GM18870 (cell line): ENCODE measurements around the gene ITPR3.
"Not testable (repeated sequence)": the region's sequence is repeated elsewhere in the genome, so short reads cannot be mapped to it uniquely, and the experiment has no call there.

Source experiments
- ATAC-seq: cut with Tn5 transposase; IDR thresholded peaks from one replicate; pipeline ENCODE4 v1.9.1; 2021; ENCODE audit warnings: moderate library complexity; ENCODE audit not compliant: unreplicated experiment

The ITPR3 gene

GRCh38 chr6:33610779-33611732 lies 10.1 kb upstream of the ITPR3 start:
- ATAC-seq = no peak

DNA sequence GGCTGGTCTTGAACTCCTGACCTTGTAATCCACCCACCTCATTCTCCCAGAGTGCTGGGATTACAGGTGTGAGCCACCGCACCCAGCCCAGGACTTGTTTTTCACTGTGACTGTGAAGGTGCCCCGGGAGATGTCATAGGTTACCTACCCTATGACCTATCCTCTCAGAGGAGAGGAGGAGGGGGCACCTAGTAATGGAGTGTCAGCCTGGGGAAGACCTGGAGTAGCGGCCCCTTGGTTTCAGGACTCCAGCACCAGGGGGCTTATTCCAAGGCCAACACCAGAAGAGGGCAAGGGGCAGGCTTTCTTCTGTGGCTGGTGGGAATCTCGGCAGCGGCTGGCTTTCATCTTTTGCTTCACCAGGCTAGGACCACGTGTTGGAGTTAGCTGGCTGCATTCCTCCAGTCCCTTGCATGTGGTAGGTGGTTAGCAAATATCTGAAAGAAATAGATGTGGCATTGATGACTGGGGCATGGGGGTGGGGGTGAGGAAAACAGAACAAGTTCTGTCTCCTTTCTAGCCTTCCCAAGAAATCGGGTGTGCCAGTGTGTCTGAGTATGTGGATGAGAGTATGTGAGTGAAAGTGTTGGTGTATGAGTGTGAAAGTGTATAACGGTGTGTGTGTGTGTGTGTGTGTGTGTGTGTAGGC lies 7.9 kb upstream of the ITPR3 start:
- ATAC-seq = no peak

DNA sequence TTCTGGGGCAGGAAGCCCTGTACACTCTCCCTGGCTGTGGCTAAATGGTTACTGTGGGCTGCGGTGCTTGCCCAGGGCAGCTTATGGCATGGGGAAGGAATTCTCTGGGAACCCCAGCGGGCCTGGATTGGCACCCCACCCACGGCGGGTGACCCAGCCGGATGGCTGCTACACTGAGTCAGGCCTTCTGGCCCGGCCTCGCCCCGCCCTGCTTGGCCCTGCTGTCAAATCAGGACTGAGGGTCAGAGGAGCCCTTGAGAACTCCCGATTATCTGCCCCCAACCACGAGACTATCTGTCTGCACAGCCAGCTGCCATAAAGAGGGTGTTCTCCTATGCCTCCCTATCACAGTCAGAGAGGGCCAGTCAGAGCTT lies 7.3 kb upstream of the ITPR3 start:
- no peak for ATAC-seq

- ATAC-seq = no peak
These were observed 5.0 kb upstream of the ITPR3 start for GRCh38 chr6:33616113-33616512.

- ATAC-seq = no peak
These were observed 4.2 kb upstream of the ITPR3 start for GRCh38 chr6:33616913-33617312.

DNA sequence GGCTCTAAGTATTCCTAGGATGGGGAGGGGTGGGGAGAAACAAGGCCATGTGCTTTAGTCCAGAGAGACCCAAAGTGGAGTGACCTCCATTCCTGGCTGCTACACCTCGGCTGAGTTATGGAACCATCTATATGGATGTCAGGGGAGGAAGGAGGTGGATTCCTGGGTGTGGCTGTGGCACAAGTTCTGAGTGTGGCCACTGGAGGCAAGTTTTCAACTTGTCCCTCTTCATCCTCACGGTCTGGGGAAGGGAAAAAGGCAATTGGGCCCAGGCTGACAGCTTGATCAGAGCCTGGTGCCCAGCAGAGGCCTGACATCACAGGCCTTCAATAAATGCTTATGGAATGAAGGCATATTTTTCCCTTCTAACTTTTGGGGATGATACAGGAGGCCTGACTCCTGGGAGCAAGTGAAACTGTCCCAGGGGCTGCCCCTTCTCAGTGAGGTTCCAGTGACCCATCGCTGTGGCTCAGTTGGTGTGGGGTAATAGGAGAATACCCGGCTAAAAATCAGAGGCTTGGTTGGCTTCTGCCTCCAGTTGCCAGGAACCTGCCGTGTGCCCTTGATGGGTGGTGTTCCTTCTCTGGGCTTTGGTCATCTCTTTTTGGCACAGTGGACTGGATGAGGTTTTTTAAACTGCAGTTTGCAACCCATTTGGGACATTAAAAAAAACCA lies 1.8 kb upstream of the ITPR3 start:
- no peak for ATAC-seq

DNA sequence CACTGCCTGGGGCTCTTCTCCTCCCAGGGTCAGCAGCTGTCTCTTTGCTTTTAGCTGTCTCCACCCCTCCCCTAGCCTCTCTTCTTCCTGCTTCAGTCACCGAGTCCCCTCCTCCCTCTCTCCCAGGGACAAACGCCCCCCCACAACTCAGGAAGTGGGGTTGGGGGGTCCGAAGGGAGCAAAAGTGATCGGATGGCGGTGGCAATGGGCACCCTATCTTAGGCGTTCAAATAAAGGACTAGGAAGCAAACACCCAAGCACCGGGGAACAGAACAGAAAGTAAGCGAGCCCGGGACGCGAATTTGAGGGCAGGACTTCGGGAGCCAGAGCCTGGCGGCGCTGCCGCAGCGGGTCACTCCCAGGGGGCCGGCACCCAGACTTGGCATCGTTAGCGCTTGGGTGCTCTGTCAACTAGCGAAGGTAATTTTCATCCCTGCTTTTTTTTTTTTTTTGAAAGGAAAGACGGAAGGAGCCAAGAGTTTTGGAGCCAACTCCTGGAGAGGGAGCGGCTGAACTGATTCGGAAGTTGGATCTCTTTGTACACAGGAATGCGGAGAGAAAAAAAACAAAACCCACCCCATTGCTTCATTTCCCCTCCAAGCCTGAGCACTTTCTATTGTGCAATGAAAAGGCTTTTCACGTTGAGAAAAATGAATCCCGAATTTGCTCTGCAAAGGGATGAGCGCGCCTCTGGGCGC lies 815 bp upstream of the ITPR3 start:
- ATAC-seq = no peak

DNA sequence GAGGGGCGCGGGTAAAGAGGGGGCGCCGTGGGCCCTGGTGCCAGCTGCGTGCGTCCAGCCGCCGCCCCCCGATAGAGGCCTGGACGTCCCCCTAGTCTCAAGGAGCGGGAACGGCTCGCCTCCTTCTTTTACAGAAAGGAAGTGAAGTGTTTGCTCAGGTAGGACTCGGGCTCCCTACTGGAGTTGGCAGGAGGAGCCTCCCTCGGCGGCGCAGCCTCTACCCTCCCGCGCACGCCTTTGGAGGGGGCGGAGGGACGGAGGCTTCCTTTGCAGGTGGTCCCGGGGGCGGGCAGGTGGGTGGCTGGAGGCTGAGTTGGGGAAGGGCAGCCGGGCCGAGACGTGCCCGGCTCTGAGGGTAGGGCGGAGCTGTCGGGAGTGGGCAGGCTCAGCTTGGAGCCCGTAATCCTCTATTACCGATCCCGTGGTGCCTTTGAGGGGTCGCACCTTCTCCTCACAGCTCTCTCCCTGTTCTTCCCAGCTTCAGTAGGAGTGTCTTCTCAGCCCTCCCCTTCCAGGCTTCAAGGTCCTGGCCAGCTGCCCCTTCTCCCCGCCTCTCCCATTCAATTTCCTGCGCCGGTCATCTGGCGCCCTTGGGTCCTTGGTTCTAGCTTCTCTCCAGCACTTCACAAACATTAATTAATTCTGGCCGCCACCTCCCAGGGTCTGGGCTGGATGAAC lies 728 bp downstream of the ITPR3 start:
- no peak for ATAC-seq

GRCh38 chr6:33622456-33623431 lies 1.6 kb downstream of the ITPR3 start:
- ATAC-seq = no peak

DNA sequence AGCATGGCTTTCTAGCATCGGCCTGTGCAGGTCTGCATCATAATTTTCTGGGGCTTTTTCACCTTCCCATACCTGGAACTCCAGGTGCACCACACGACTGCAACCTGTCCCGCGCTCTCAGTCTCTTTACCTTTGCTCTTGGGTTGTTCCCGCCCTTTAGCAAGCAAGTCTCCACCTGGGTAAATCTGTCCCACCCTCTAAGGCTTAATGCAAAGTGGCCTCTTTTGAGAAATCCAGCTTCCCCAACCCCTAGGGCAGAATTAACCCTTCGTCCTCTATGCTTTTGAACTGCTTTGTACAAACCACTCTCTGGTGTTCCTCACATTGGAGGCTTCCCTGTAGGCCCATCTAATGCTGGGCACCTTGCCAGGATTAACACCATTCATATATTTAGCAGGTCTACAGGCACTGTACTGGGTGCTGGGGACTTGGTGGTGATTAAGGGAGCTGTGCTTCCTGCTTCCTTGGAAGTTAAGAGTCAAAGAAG lies 2.8 kb downstream of the ITPR3 start:
- ATAC-seq = no peak

DNA sequence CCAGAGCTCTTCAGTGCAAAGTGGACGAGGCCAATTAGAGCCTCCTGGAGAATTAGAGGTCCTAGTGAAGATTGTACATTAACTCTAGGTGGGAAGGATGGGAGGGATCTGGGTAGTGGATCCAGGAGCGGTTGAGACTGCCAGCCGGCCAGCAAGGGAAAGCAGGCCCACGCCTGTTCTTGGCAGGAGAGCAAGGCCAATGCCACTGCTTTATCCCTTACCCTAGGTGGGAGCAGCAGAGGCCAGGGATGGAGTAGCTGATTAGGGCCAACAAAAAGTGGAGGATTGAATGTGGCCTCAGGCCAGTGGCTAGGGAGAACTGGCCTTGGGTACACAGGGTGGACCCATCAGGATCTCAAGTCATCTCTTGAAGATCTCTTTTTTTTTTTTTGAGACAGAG lies 3.7 kb downstream of the ITPR3 start:
- no peak for ATAC-seq

- ATAC-seq = no peak
These were observed 6.8 kb downstream of the ITPR3 start for GRCh38 chr6:33627876-33628275.

GRCh38 chr6:33628401-33628964 lies 7.4 kb downstream of the ITPR3 start:
- ATAC-seq = no peak

- no peak for ATAC-seq
These were observed 8.9 kb downstream of the ITPR3 start for GRCh38 chr6:33630014-33630413.

DNA sequence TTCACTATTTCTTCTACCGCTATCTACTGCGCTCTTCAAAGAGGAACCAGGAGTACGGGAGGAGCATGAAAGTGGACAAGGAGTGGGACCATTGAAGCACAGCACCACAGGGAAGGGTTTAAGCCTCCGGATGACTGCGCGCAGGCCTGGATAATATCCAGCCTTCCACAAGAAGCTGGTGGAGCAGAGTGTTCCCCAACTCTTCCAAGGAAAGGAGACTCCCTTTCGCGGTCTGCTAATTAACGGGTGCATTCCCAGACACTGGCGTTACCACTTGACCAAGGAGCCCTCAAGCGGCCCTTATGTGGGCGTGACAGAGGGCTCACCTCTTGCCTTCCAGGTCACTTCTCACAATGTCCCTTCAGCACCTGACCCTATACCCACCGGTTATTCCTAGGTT lies 10.4 kb downstream of the ITPR3 start:
- not testable (repeated sequence) for ATAC-seq

GRCh38 chr6:33631971-33632557 lies 10.9 kb downstream of the ITPR3 start:
- no peak for ATAC-seq

DNA sequence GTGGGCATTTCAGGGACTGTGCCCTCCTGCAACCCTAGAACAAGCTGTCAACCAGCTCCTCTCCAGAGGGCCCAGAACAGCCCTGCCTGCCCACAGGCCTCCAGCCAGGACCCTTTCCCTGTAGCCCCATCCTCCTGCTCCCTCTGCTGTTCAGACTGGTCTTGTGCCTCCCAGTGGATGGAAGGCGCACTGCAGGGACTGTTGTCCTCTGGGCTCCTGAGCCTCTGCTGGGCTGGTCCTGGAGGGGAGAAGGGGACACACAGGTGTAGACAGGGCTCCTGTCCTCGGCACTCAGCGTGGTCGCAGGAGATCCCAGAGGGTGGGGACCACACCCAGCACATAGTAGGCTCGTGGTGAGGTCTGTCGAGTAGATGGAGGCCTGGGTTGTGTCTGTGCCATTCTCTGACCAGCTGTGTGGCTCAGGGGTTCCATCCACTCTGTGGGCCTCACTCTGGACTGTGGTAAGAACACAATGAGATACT lies 11.5 kb downstream of the ITPR3 start:
- ATAC-seq = no peak

- no peak for ATAC-seq
These were observed 12.0 kb downstream of the ITPR3 start for GRCh38 chr6:33633084-33633461.
